Measurements from ENCODE around the gene TRAF3IP1. TPM values are rescaled to one million over a fixed set of nuclear protein-coding genes. Genes with fewer than 3 reads are reported as not detected.

Gene TRAF3IP1
- total RNA-seq, 1 donor from 2014 or later: 11.2 TPM

- Histone ChIP-seq H3K9me3 (ENCODE audit: low read depth) (no peaks in the 10 kb centered on the region), H3K79me2 (ENCODE audit: low read depth) (no peaks in the 10 kb centered on the region), H3K4me1 (no peaks in the 10 kb centered on the region), H3K4me2 (no peak overlapping the region), H3K9ac (no peak overlapping the region), H4K20me1 (ENCODE audit: low read depth) (no peaks in the 10 kb centered on the region), H3F3A (ENCODE audit: low read depth) (no peaks in the 10 kb centered on the region), H3K36me3 (no peaks in the 10 kb centered on the region), H3K27me3 (no peaks in the 10 kb centered on the region), H3K27ac (no peak overlapping the region), H2AFZ (replicated peaks) (no peak overlapping the region), H3K4me3 (no peak overlapping the region)
- peaks cover 7% of the 10 kb centered on the region for H3K27me3 Mint-ChIP-seq (ENCODE audit: insufficient read depth, low read depth)
- H3K9me3 Mint-ChIP-seq: no peaks in the 10 kb centered on the region
- peak overlapping the region; percentile 16 for H3K4me3 Mint-ChIP-seq
- H3K36me3 Mint-ChIP-seq: peaks cover 11% of the 10 kb centered on the region
- TF ChIP-seq EZH2phosphoT487 (IDR thresholded peaks at IDR 0.05) (no peak), EZH2 (IDR thresholded peaks at IDR 0.05) (no peak)
- TF ChIP-seq, protein P1, sequence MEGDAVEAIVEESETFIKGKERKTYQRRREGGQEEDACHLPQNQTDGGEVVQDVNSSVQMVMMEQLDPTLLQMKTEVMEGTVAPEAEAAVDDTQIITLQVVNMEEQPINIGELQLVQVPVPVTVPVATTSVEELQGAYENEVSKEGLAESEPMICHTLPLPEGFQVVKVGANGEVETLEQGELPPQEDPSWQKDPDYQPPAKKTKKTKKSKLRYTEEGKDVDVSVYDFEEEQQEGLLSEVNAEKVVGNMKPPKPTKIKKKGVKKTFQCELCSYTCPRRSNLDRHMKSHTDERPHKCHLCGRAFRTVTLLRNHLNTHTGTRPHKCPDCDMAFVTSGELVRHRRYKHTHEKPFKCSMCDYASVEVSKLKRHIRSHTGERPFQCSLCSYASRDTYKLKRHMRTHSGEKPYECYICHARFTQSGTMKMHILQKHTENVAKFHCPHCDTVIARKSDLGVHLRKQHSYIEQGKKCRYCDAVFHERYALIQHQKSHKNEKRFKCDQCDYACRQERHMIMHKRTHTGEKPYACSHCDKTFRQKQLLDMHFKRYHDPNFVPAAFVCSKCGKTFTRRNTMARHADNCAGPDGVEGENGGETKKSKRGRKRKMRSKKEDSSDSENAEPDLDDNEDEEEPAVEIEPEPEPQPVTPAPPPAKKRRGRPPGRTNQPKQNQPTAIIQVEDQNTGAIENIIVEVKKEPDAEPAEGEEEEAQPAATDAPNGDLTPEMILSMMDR (IDR thresholded peaks at IDR 0.05): no peak
- H3K4me1 Mint-ChIP-seq: peaks cover 31% of the 10 kb centered on the region
- H3K27ac Mint-ChIP-seq: peak overlapping the region; percentile 87
- no peak for DNase-seq (ENCODE audit: low spot score)
These were observed 41.5 kb upstream of the TRAF3IP1 start for GRCh38 chr2:238278626-238279323.

DNA sequence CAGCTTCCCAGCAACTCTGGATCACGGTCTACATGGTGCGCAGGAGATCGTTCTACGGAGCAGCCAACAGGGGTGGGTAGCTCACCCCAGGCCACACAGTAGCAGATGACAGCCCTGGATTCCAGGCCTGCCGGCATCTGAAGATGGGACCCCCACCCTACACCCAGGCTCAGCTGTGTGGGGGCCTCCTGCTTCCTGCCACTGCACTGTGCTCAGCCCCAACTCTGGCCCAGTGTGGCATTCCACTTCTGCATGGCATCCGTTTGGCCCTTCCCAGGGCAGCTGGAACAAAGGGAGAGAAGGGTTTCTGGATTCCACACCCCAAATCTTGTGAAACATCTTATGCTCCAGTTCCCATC is 41.0 kb upstream of the TRAF3IP1 start:
- DNase-seq (ENCODE audit: low spot score): no peak
- no peaks in the 10 kb centered on the region for H3K27me3 ChIP-seq
- H3F3A ChIP-seq (ENCODE audit: low read depth): no peaks in the 10 kb centered on the region
- H3K4me2 ChIP-seq: no peak overlapping the region
- H3K4me3 Mint-ChIP-seq: no peak overlapping the region
- no peak overlapping the region for H3K27ac ChIP-seq
- no peaks in the 10 kb centered on the region for H3K9me3 Mint-ChIP-seq
- no peaks in the 10 kb centered on the region for H3K36me3 ChIP-seq
- TF ChIP-seq, protein P1 (IDR thresholded peaks at IDR 0.05): no peak
- no peak for TF ChIP-seq EZH2phosphoT487 (IDR thresholded peaks at IDR 0.05)
- no peak for TF ChIP-seq EZH2 (IDR thresholded peaks at IDR 0.05)
- H3K9ac ChIP-seq: no peak overlapping the region
- no peak overlapping the region for H3K27ac Mint-ChIP-seq
- no peaks in the 10 kb centered on the region for H4K20me1 ChIP-seq (ENCODE audit: low read depth)
- H3K36me3 Mint-ChIP-seq: peaks cover 9% of the 10 kb centered on the region
- no peaks in the 10 kb centered on the region for H3K4me1 ChIP-seq
- no peaks in the 10 kb centered on the region for H3K79me2 ChIP-seq (ENCODE audit: low read depth)
- no peaks in the 10 kb centered on the region for H3K9me3 ChIP-seq (ENCODE audit: low read depth)
- H2AFZ ChIP-seq (replicated peaks): no peak overlapping the region
- H3K4me3 ChIP-seq: no peak overlapping the region
- peaks cover 10% of the 10 kb centered on the region for H3K27me3 Mint-ChIP-seq (ENCODE audit: insufficient read depth, low read depth)
- H3K4me1 Mint-ChIP-seq: peaks cover 35% of the 10 kb centered on the region

- no peak for TF ChIP-seq EZH2 (IDR thresholded peaks at IDR 0.05)
- TF ChIP-seq, protein P1 (IDR thresholded peaks at IDR 0.05): no peak
- TF ChIP-seq EZH2phosphoT487 (IDR thresholded peaks at IDR 0.05): no peak
- Histone ChIP-seq H3K4me2 (no peak overlapping the region), H3K9ac (no peak overlapping the region), H3K27me3 (no peaks in the 10 kb centered on the region), H2AFZ (replicated peaks) (no peak overlapping the region), H4K20me1 (ENCODE audit: low read depth) (no peaks in the 10 kb centered on the region), H3K27ac (no peak overlapping the region), H3K79me2 (ENCODE audit: low read depth) (no peaks in the 10 kb centered on the region), H3K4me3 (no peak overlapping the region), H3K36me3 (no peaks in the 10 kb centered on the region), H3K9me3 (ENCODE audit: low read depth) (no peaks in the 10 kb centered on the region), H3F3A (ENCODE audit: low read depth) (no peaks in the 10 kb centered on the region), H3K4me1 (peaks cover 3% of the 10 kb centered on the region)
- no peak overlapping the region for H3K27ac Mint-ChIP-seq
- H3K27me3 Mint-ChIP-seq (ENCODE audit: insufficient read depth, low read depth): peaks cover 10% of the 10 kb centered on the region
- no peaks in the 10 kb centered on the region for H3K9me3 Mint-ChIP-seq
- no peak overlapping the region for H3K4me3 Mint-ChIP-seq
- H3K4me1 Mint-ChIP-seq: peaks cover 43% of the 10 kb centered on the region
- H3K36me3 Mint-ChIP-seq: peaks cover 6% of the 10 kb centered on the region
- DNase-seq (ENCODE audit: low spot score): no peak
These were observed 40.1 kb upstream of the TRAF3IP1 start for GRCh38 chr2:238280083-238280825.
